ENCODE data around the gene ADGRG7.

DNA sequence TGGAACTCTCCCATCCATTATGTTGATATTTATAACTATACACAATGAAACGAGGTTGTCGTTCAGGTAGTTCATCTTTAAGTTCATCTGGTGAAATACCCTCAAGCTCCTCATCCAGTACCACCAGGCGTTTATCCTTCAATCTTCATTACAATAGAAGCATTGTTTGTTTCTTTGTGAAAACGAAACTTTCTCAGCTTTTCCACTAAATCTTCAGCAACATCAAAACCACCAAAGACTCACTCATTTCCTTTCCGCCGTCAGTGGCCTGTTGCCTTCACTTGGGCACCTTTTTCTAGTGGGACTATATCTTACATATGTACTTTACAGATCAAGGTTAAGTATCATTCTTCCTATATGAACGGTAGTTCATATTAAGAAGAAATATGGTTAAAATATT, 55.8 kb downstream of the ADGRG7 start:
- TF ChIP-seq NR3C1 (IDR thresholded peaks at IDR 0.05), result no peak
- no peak for TF ChIP-seq CTCF (IDR thresholded peaks at IDR 0.05)
- no peak for TF ChIP-seq EP300 (IDR thresholded peaks at IDR 0.05)
- TF ChIP-seq POLR2A (IDR thresholded peaks at IDR 0.05; ENCODE audit: low read length), result no peak
- no peak for TF ChIP-seq PHF8 (IDR thresholded peaks at IDR 0.05; ENCODE audit: borderline replicate concordance, low read depth)
- TF ChIP-seq, protein P1, sequence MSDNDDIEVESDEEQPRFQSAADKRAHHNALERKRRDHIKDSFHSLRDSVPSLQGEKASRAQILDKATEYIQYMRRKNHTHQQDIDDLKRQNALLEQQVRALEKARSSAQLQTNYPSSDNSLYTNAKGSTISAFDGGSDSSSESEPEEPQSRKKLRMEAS (IDR thresholded peaks at IDR 0.05), result no peak
- TF ChIP-seq ZNF302 (CRISPR knock-in tag; IDR thresholded peaks at IDR 0.05), result no peak
- TF ChIP-seq, protein P2, sequence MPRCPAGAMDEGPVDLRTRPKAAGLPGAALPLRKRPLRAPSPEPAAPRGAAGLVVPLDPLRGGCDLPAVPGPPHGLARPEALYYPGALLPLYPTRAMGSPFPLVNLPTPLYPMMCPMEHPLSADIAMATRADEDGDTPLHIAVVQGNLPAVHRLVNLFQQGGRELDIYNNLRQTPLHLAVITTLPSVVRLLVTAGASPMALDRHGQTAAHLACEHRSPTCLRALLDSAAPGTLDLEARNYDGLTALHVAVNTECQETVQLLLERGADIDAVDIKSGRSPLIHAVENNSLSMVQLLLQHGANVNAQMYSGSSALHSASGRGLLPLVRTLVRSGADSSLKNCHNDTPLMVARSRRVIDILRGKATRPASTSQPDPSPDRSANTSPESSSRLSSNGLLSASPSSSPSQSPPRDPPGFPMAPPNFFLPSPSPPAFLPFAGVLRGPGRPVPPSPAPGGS (IDR thresholded peaks at IDR 0.05), result no peak
